Heart left ventricle (tissue), 13 donors: ENCODE data around the gene TOX2.

Source experiments
- POLR2A ChIP-seq, 2 donors: fragments of 450-650 bp; IDR thresholded peaks; one replicate each; pipeline ENCODE4 v1.6.1; 2017; ENCODE audit warnings: antibody characterized with exemption in 2 of 2, mild to moderate bottlenecking in 2 of 2, moderate library complexity in 2 of 2
- TF ChIP-seq, protein P1 (sequence below), 12 donors: fragments of 200-600 bp; sonication (generic) in 4 of 12; IDR thresholded peaks; one replicate each; pipeline versions ENCODE4 v1.5.0 to v1.8.0; 2018 to 2022; ENCODE audit warnings: antibody characterized with exemption in 12 of 12, mild to moderate bottlenecking in 5 of 12
- donor health status: ischemic (EF 13 %, LVEDD 7.1; RV severe dilation, severe dysfunction).
- donor health status: DM: no; HTN: yes; CAD: no.
- donor health status: DM: no; HTN: no; CAD: no.
- donor health status: ischemic (EF 25% LVEDD 6.9; RV normal size, moderate dysfunction).
- donor health status: ischemic (EF 25% LVEDD 5.7; RV mildly dilated, moderate dysfunction).
- donor health status: ischemic (EF 35%, LVEDD 5.7; RV mildly dilated, moderate dysfunction).
- donor health status: nonischemic (EF 11% LVEDD 7.7; RV severe dilation, severe dysfunction).
- donor health status: DM: yes; HTN: yes; CAD: no.
- donor health status: PGD.
- donor health status: ischemic (EF 29% LVEDD 5.4; RV normal size, mild dysfunction).
- donor health status: nonischemic (EF 23%, LVEDD 6.1; RV moderate dilation, normal function).

DNA sequence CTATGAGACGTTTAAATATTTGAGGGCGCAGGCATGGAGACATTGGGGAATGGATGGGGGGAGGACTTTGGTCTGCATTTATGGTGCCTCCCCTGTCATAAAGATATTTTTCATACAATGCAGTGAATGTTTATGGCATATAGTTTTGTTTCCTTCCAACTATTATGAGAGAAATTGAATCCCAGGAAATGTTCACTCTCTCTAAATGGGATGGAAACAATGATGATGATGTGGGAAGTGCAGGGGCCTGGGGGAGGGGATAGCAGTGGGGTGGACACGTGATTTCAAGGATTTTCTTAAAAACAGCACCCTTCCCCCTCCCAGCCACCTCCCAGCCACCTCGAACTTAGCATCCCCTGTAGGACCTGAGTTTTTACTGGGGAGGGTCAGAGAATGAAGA is 69.9 kb downstream of the TOX2 start:
- TF ChIP-seq, protein P1, sequence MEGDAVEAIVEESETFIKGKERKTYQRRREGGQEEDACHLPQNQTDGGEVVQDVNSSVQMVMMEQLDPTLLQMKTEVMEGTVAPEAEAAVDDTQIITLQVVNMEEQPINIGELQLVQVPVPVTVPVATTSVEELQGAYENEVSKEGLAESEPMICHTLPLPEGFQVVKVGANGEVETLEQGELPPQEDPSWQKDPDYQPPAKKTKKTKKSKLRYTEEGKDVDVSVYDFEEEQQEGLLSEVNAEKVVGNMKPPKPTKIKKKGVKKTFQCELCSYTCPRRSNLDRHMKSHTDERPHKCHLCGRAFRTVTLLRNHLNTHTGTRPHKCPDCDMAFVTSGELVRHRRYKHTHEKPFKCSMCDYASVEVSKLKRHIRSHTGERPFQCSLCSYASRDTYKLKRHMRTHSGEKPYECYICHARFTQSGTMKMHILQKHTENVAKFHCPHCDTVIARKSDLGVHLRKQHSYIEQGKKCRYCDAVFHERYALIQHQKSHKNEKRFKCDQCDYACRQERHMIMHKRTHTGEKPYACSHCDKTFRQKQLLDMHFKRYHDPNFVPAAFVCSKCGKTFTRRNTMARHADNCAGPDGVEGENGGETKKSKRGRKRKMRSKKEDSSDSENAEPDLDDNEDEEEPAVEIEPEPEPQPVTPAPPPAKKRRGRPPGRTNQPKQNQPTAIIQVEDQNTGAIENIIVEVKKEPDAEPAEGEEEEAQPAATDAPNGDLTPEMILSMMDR (IDR thresholded peaks at IDR 0.05) = no peak
- TF ChIP-seq POLR2A (IDR thresholded peaks at IDR 0.05) = no peak
